LNCaP clone FGC (cell line): Measurements from ENCODE around the gene EPM2A.

ENCODE experiments used
- DNase-seq: peaks from one replicate; pipeline ENCODE4 v3.0.0-alpha.2; 2011; ENCODE audit warnings: low read depth
- H3K4me3 ChIP-seq: 2 replicates; pipeline ENCODE4 v1.5.1; 2011; ENCODE audit warnings: mild to moderate bottlenecking, low read depth, low read length, control low read depth
- CTCF ChIP-seq: IDR thresholded peaks from 2 replicates; pipeline ENCODE4 v1.5.1; 2012; ENCODE audit warnings: mild to moderate bottlenecking; ENCODE audit not compliant: control insufficient read depth, insufficient read depth; ENCODE audit errors: extremely low read depth

The EPM2A gene

GRCh38 chr6:145722190-145722589 lies 13.1 kb downstream of the EPM2A start:
- no peak for TF ChIP-seq CTCF
- DNase-seq = no peak
- no peak overlapping the region for H3K4me3 ChIP-seq

DNA sequence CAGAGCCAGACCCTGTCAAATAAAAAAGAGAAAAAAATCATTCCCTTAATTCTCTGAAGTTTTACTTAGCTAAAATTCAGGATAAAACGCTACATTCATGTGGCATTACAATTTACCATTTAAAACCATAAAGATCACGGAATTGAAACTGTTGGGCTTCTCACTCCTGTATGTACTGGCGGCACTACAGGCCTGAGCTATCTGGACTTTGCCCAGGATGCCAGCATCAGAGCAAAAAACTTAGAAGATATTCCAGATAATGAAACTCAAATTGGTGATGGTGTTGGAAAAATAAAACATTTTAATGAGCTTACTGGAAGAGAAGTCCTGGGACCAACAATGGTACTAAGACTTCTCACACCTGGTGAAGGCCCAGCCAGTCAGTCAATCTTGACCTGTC lies 14.2 kb downstream of the EPM2A start:
- no peak overlapping the region for H3K4me3 ChIP-seq
- no peak for TF ChIP-seq CTCF
- DNase-seq = no peak

DNA sequence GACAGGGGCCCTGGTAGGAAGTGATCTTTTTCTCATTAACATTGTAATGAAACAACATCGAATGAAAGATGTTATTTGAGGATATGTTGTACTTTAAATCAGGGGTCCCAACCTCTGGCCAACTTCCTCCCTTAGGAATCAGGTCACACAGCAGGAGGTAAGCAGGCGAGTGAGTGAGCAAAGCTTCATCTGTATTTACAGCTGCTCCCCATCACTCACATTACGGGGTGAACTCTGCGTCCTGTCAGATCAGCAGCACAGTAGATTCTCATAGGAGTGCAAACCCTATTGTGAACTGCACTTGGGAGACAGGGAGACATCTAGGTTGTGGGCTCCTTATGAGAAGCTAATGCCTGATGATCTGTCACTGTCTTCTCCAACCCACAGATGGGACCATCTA lies 19.9 kb downstream of the EPM2A start:
- no peak for DNase-seq
- no peak overlapping the region for H3K4me3 ChIP-seq
- TF ChIP-seq CTCF = no peak

DNA sequence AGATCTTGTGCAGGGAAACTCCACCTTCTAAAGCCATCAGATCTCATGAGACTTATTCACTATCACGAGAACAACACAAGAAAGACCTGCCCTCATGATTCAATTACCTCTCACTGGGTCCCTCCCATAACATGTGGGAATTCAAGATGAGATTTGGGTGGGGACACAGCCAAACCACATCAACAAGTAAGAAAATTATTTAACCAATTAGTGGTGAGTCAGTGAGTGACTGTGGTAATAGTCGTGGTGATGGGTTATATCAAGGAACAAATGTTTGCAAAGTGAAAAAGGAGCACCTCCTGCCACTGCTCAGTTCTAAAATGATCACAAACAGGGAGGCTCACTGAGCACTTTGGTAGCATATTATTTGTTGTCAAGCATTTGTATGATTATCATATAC lies 20.6 kb downstream of the EPM2A start:
- TF ChIP-seq CTCF = no peak
- H3K4me3 ChIP-seq = no peak overlapping the region
- no peak for DNase-seq

DNA sequence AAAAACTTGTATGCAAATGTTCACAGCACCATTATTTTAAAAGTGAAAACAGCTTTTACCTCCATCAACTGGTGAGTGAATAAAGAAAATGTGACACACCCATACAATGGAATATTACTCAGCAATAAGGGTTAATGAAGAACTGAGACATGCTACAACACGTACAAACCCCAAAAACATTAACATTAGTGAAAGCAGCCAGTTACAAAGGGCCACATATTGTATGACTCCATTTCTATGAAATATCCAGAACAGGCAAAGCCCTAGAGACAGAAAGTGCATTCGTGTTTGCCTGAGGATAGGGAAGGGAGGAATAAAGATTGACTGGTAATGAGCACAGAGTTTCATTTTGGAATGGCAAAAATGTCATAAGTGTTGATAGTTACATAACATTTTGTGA lies 21.5 kb downstream of the EPM2A start:
- DNase-seq = no peak
- H3K4me3 ChIP-seq = no peak overlapping the region
- no peak for TF ChIP-seq CTCF

DNA sequence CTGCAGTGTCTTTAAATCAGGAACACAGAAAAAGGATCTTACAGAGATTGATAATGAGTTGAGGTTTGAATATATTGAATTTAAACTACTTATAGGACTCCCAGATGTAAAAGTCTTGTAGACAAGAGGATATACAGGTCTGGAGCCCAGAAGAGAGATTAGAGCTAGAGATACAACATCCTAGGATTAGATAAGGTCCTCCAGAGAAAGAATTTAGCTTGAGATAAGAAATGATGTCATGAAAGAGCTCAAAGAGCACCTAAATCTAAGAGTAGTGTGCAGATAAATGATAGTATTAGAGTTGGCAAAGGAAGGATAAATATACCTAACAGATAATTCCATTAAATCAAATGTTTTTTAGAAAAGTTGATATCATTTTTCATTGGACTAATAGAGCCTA lies 23.9 kb downstream of the EPM2A start:
- no peak overlapping the region for H3K4me3 ChIP-seq
- no peak for DNase-seq
- no peak for TF ChIP-seq CTCF

- DNase-seq = no peak
- no peak overlapping the region for H3K4me3 ChIP-seq
- TF ChIP-seq CTCF = no peak
Measured at GRCh38 chr6:145707397-145707796, 27.9 kb downstream of the EPM2A start.
